SK-MEL-5 (cell line): Measurements from ENCODE around the gene PNPO. TPM values are rescaled to one million over a fixed set of nuclear protein-coding genes. Genes with fewer than 3 reads are reported as not detected.

Source experiments
- DNase-seq: peaks from one replicate; pipeline ENCODE4 v3.0.0-alpha.2; 2016; ENCODE audit warnings: low read depth, low spot score
- in situ Hi-C: cut with HindIII; loops from 2 replicates; pipeline ENCODE4 v1.10.0; 2016; ENCODE audit warnings: low sequenced_read_pairs, high pct_unique_total_duplicates, low pct_unique_long_range_greater_than_20kb
- total RNA-seq: library from RNA; depleted of rRNA; stranded (reverse); fragments of >200 nt; shearing (Covaris generic); gene quantifications from 2 replicates; pipeline ENCODE4 v1.2.3, GENCODE V29; 2014

Gene PNPO
- total RNA-seq, 1 experiment from 2014 or later: 27.0 TPM

DNA sequence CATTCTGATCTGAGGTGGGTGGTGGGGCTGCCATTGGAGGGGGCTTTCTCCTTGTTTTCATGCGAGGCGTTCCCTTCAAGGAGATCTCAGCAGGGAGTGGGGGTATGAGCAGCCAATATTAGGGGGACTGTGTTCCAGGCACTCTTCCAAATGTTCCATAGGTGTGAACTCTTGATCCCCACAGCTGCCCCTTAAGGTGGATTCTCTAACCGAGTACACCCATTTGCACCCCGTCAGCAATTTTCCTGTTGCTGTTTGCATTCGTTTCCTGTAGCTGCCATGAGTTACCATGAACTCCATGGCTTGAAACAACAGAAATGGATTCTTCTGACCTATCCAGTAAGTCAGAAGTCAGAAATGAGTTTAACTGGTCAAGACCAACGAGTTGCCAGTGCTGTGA lies 20.0 kb downstream of the PNPO start:
- DNase-seq: no peak
- in situ Hi-C loops: no loop called here

DNA sequence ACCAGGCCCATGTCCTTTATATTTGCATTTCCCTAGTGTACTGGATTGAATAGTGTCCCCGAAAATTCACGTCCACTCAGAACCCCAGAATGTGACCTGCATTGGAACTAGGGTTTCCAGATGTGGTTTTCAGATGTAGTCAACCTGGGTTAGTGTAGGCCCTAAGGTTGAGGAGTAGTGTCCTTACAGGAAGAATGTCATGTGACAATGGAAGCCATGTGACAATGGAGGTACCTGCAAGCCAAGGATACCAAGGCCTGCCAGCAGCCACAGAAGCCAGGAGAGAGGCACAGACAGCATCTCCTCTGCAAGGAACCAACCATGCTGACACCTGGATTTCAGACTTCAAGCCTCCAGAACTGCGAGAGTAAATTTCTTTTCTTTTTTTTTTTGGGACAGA lies 21.5 kb downstream of the PNPO start:
- DNase-seq: no peak
- in situ Hi-C loops: no loop called here

DNA sequence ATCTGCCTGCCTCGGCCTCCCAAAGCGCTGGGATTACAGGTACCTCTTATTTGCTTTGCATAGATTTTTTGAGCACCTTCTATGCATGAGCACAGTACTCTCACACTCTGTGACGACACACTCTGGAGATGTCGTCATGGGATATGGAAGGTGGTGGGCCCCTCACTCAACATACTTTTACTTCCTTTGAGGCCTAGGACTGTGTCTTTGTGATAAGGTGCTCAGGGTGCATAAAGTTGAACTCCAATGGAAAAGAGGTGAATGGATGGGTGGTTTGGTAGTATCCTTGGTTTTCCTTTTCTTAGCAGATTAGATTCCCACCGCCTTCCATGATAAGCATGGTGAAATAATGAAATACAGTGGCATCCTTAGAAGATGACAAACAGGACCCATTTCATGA lies 23.5 kb downstream of the PNPO start:
- DNase-seq: no peak
- in situ Hi-C loops: no loop called here

DNA sequence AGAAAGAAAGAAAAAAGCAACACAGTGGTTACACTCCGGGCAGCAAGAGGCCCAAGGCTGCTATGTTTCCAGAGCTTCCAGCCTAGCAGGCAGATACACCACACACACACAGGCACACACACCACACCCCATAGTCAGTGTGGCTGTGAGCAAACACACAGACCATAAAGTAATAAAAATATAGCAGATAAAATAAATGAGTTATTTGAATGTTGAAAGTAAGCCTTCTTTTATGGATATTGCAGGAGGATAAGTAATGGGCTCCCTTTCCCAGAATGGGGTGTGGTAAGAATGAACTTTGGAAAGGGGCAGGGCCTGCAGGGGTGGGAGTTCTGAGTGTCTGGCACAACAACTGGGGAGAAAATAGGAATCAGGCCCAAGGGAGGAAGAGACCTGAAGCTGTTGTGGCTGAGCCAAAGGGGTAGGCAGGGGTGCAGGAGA lies 24.7 kb downstream of the PNPO start:
- no peak for DNase-seq
- in situ Hi-C loops: no loop called here

DNA sequence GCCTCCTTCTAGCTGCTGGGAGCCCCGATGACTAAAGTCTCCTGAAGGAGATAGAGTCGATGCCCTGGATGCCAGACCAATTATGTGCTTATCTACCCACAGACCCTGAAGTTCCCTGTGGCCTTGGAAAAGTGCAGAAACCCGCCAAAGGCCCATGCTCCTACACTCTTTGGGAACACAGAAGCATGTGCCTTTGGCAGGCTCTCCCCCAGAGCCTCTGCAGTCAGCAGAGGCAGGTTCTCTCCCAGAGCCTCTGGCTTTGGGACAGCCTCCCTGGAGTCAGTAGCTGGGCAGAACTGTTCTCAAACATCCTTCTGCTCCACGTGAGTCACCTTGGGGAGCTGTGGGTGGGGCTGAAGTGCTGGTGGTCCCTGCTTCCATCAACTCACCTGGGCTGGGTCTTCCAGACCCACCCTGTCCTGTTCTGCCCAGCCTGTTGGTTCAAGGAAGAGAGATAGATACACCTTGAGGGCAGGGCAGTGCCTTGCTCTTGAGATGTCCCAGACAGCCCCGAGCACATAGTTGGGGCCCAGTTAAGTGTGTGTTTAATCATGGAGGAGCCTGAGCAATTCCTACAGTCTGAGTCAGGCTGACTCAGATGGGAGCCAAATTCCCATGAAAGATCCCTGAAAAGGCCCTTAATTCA lies 26.4 kb downstream of the PNPO start:
- DNase-seq: no peak
- in situ Hi-C loops: no loop called here

DNA sequence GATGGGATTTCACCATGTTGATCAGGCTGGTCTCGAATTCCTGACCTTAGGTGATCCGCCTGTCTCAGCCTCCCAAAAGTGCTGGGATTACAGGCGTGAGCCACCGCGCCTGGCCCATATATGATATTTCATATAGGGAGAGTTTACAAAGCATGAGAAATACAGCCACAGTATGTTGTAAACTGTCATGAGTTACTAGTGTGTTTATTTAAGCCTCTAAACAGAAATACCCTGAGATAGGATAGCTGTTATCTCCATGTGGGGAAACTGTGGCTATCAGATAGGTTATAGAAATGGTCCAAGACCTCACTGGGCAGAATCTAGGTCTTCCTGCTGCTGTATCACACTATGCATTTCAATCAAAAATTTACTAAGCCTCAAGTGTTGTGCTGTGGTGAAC lies 27.5 kb downstream of the PNPO start:
- DNase-seq: no peak
- in situ Hi-C loops: no loop called here

DNA sequence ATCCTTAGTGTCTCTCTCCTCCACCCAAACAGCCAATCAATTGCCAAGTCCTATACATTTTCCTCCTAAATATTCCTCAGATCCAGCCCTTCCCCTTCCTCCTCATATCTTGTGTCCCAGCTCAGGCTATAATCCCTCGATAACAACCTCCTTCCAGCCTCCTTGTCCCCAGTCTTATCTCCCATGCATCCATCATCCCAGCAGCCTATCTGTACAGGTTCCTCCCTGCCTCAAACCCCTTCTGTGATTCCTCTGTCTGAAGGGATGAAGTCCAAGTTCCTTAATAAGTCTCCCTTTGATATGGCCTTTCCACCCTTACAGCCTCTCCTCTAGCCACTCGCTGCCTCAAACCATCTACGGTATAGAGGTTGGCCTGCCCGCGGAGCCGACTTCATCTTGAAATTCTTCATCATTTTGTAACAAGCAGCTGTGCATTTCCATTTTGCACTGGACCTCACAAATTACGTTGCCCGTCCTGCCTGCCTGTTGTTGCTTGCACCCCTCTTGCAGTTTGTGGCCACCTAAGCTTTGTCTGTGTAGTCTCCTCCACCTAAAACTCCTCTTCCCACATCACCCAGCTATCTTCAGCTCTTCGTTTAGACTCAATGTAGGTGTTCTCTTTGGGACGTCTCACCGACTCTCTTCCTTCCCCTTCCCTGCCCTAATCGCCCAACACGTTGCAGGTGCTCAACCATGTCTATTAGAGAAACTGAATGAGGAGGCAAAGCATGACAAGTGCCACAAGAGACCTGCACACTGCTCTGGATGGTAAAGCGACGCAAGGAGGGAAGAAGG lies 28.8 kb downstream of the PNPO start:
- in situ Hi-C loops: no loop called here
- DNase-seq: no peak

DNA sequence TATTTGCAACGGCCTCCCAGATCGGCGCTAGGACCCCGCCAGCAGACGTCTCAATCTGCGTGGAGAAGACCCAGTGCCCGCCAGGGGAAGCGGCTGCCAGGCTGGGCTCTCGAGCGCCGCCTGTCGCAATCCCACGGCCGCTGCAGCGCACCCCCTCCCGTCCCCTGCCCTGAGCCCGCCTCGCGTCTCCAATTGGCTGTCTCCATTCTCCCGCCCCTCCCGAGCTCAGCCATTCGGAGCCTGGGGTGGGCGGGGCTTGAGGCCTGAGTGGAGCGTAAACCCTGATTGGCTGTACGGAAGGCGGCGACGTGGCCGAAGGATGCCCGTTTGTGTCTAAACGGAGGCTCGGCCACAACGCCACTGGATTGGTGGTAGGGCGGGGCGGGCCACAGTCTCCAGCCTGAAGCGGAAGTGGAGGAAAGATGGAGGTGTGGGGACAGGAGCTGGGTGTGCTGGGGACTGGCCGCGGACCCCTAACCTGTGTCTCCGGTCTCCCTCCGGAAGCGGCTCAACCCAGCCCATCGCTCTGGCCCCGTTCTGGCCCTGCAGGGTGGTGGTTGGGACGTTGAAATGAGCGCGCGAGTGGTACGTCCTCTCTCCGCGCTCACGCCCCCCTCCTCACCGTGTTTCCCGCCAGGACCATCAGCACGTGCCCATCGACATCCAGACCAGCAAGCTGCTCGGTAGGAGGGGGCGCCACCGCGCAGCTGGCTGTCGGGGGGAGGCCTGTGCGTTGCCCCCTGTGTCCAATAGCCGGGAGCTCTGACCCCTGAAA lies 29.5 kb downstream of the PNPO start, which contains the start of gene CDK5RAP3:
Gene CDK5RAP3 (plus strand): TSS at position 389 of the 775 bp plus-strand sequence. CDS start 34 bp downstream, at position 423.
- in situ Hi-C loops: no loop called here
- peak; percentile 99 for DNase-seq

DNA sequence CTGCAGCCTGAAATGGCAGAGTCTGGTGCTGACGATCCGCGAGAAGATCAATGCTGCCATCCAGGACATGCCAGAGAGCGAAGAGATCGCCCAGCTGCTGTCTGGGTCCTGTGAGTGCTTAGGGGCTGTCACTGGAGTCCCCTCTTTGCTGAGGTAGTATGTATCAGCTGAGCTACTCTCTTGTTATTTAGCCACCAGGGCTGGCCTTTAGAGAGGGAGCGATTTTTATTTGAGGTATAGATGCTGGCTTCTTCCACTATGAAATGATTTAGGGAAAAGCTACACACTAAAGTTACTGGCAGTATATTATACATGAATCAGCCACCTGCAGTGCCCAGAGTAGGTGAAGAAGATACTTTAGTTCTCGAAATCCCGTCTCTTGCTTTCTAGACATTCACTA lies 32.2 kb downstream of the PNPO start:
- DNase-seq: no peak
- in situ Hi-C loops: no loop called here

DNA sequence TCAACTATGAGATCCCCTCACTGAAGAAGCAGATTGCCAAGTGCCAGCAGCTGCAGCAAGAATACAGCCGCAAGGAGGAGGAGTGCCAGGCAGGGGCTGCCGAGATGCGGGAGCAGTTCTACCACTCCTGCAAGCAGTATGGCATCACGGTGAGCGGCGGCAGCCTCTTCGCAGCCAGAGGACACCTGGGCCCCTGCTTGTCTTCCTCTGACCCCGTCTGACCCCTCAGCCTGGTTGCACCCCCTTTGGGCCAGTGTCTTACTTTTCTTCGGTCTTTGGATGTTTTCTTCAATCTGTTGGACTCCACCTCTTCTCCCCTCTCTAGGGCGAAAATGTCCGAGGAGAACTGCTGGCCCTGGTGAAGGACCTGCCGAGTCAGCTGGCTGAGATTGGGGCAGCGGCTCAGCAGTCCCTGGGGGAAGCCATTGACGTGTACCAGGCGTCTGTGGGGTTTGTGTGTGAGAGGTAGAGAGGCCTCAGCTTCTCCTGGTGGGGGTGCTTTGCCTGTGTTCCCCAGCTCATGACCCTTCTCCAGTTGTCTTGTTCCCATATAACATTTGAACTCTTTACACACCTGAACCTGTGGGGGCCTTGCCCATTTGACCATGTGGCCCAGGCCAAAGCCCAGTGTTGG lies 33.9 kb downstream of the PNPO start:
- in situ Hi-C loops: no loop called here
- DNase-seq: no peak

DNA sequence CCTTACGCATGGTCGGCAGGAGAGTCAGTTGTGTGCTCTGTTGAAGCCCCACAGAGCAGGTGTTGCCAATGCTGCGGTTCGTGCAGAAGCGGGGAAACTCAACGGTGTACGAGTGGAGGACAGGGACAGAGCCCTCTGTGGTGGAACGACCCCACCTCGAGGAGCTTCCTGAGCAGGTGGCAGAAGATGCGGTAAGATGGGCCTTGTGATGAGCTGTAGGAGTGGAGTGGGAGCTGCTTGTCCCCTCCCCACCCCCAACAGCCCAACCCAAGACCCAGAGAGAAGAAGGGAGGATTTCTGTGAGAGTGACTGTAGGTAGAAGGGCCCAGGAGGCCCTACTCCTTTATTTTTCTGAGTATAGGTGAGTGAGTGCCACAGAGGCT lies 34.4 kb downstream of the PNPO start:
- in situ Hi-C loops: no loop called here
- DNase-seq: no peak

DNA sequence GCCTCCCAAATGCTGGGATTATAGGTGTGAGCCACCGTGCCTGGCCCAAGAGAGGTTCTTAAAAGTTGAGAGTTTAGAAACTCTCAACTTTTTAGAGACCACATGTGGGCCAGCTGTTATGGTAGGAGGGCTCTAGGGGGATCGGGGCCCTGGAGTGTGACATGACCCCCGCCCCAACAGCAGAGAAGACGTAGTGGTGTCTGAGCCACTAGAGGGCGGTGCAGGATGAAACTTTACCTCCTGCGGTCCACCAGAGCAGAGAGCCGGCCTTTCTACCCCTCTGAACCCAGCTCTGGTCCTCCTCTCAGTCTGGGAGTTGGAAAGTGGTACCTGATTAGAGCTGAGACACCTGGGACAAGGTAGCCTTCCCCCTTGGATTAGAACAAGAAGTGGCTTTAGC lies 37.0 kb downstream of the PNPO start:
- in situ Hi-C loops: no loop called here
- DNase-seq: peak; percentile 77

DNA sequence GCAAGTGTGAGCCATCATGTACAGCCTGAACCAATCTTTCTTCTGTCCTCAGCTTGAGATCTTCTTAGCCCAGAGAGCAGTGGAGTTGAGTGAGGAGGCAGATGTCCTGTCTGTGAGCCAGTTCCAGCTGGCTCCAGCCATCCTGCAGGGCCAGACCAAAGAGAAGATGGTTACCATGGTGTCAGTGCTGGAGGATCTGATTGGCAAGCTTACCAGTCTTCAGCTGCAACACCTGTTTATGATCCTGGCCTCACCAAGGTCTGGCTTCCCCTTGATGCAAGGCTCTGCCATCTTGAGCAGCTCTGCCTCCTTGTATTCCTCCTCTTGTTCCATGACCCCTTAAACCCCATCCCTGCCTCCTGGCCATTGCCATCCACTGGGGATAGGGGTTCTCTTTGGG lies 39.2 kb downstream of the PNPO start:
- in situ Hi-C loops: no loop called here
- no peak for DNase-seq

DNA sequence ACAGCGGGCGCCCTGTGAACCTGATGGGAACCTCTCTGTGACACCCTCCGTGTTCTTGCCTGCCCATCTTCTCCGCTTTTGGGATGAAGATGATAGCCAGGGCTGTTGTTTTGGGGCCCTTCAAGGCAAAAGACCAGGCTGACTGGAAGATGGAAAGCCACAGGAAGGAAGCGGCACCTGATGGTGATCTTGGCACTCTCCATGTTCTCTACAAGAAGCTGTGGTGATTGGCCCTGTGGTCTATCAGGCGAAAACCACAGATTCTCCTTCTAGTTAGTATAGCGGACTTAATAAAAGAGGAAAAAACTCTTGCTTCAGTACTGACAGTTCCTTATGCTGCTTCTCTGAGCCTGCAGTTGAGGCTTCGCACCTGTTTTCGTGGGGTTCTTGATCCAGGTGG lies 40.1 kb downstream of the PNPO start:
- in situ Hi-C loops: no loop called here

DNA sequence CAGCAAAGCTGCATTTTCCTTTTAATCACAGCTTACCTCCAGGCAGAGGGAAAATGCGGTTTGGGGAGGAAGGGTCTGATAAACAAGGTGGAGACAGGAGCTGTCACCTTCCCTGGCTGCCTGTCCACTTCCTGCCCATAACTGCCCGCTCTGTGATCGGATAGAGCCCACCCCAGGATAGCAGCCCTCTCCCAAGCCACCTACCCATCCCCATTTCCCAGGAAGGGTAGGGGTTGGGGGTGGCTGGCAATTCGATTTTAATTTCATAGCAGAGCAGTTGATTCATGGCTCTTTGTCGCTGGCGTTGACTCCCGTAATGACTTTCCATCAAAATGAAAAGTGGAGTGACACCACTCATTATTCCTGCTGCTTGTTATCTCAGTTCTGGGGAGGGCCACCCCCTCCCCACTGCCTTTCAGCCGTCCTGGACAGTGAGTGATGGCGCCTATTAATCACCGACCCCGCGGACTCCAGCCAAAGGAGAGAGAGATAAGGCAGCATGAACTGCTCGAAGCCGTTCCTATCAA lies 40.8 kb downstream of the PNPO start:
- in situ Hi-C loops: no loop called here

More for the DNA sequence above, 40.1 kb downstream of the PNPO start:
- DNase-seq: no peak

DNA sequence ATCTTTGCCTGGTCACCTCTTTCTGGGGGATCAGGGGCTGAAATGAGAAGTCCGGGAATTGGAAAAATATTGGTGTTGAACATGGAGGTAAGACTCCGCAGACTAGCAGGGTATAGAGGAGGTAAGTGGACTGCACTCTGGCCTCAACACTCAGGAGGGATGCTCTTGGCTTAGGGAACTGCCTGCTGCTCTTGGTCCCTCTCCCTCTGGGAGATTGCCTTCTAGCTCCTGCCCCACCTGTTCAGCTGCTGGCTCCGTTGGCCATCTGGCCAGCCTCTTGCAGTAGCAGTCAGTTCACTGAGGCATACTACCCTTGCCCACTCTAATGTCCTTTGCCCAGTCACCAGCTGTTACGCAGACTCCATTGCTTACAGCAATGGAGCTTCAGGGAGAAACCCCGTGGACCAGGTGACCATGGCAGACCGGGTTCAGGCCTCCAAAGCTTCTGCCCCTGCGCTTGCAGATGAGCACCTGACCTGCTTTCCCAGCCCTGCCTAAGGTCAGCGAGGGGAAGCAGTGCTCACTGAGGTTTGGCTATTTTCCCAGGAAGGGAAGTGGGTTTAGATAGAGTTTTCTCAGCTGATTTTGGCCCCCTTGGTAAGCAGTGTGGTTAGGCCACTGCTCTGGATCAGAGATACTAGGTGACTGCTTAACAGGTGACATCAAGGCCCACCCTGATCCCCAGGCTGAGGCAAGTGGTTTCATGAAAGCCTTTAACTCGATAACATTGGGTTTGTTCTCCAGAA lies 41.4 kb downstream of the PNPO start:
- in situ Hi-C loops: no loop called here
- DNase-seq: peak; percentile 28

More for the DNA sequence above, 40.8 kb downstream of the PNPO start:
- DNase-seq: no peak
